Panc1 (cell line): ENCODE results near the gene SNU13. TPM values are rescaled to one million over a fixed set of nuclear protein-coding genes. Genes with fewer than 3 reads are reported as not detected.

Experiments used
- ATAC-seq: fragments of 200-7000 bp; cut with Tn5 transposase; 2 replicates; pipeline ENCODE4 v1.9.1; 2020; ENCODE audit warnings: mild to moderate bottlenecking, moderate library complexity
- BruUV-seq: library from RNA; stranded (reverse); fragments of 400-500 nt; replicated peaks from 2 replicates; lab custom pipeline; 2021; lab: Mats Ljungman, UMichigan
- CTCF ChIA-PET: fragments of 300-600 bp; sonication (Branson Sonifier 250); formaldehyde crosslinking; loops from one replicate; lab custom pipeline; 2022; ENCODE audit warnings: antibody characterized with exemption; lab: Charles Lee
- POLR2A ChIA-PET: fragments of 300-600 bp; sonication (Branson Sonifier 250); formaldehyde crosslinking; loops from one replicate; lab custom pipeline; 2022; ENCODE audit warnings: antibody characterized with exemption; lab: Charles Lee
- DNase-seq: peaks from one replicate; pipeline ENCODE4 v3.0.0-alpha.2; 2010; ENCODE audit warnings: low read depth, low spot score
- H3K27ac ChIP-seq: 2 replicates; pipeline ENCODE4 v1.5.1; 2011; ENCODE audit warnings: mild to moderate bottlenecking, low read length, inconsistent platforms
- H3K27me3 ChIP-seq: fragments of 200-500 bp; sonication (Bioruptor generic); 2 replicates; pipeline ENCODE4 v1.6.0; 2014; ENCODE audit warnings: low read length, inconsistent platforms; ENCODE audit not compliant: control insufficient read depth, insufficient read depth
- H3K36me3 ChIP-seq: fragments of 200-500 bp; sonication (Bioruptor generic); 2 replicates; pipeline ENCODE4 v1.5.1; 2014; ENCODE audit warnings: inconsistent platforms, mild to moderate bottlenecking, low read length, moderate library complexity; ENCODE audit not compliant: control insufficient read depth, insufficient read depth
- H3K4me1 ChIP-seq: 2 replicates; pipeline ENCODE4 v1.5.1; 2011; ENCODE audit warnings: inconsistent platforms, mild to moderate bottlenecking, low read length, moderate library complexity; ENCODE audit not compliant: control insufficient read depth, insufficient read depth
- H3K4me3 ChIP-seq, 2 experiments: 2 replicates each; pipeline ENCODE4 v1.5.1; 2011 to 2012; ENCODE audit warnings: low read depth in 2 of 2, low read length in 2 of 2, mild to moderate bottlenecking in 2 of 2, inconsistent platforms in 1 of 2, moderate library complexity in 1 of 2
- H3K9me3 ChIP-seq: fragments of 200-500 bp; sonication (Bioruptor generic); 2 replicates; pipeline ENCODE4 v1.5.1; 2014; ENCODE audit warnings: low read depth, mild to moderate bottlenecking, inconsistent platforms, low read length, moderate library complexity; ENCODE audit not compliant: control insufficient read depth, insufficient read depth
- CTCF ChIP-seq: fragments of 450-650 bp; IDR thresholded peaks from 2 replicates; pipeline ENCODE4 v1.5.1; 2017; ENCODE audit warnings: mild to moderate bottlenecking
- POLR2AphosphoS5 ChIP-seq: IDR thresholded peaks from 2 replicates; pipeline ENCODE4 v1.6.1; 2012; ENCODE audit warnings: mild to moderate bottlenecking, low read depth, low read length, moderate library complexity
- REST ChIP-seq, 2 experiments: IDR thresholded peaks; 2 replicates each; pipeline ENCODE4 v1.6.1; 2011 to 2012; ENCODE audit warnings: low read depth in 2 of 2, control low read depth in 1 of 2, low read length in 1 of 2, mild to moderate bottlenecking in 1 of 2, moderate library complexity in 1 of 2; ENCODE audit not compliant: insufficient read depth in 1 of 2
- SIN3A ChIP-seq: IDR thresholded peaks from 2 replicates; pipeline ENCODE4 v1.6.1; 2012; ENCODE audit warnings: low read depth, mild to moderate bottlenecking, low read length, moderate library complexity, borderline replicate concordance; ENCODE audit not compliant: insufficient read depth
- TCF7L2 ChIP-seq: IDR thresholded peaks from 2 replicates; pipeline ENCODE4 v1.6.1; 2011; ENCODE audit warnings: mild to moderate bottlenecking, low read depth, low read length, inconsistent platforms
- in situ Hi-C: cut with HindIII; loops from 2 replicates; pipeline ENCODE4 v1.10.0; 2016; ENCODE audit warnings: low sequenced_read_pairs, low pct_unique_long_range_greater_than_20kb
- intact Hi-C: fragments of 100-400 bp; cut with micrococcal nuclease; formaldehyde crosslinking; loops from one replicate; pipeline ENCODE4 v1.10.0; 2022; ENCODE audit not compliant: unreplicated experiment
- total RNA-seq: library from RNA; stranded (reverse); gene quantifications from one replicate; pipeline ENCODE4 v1.2.1, GENCODE V29; 2021; ENCODE audit not compliant: unreplicated experiment

The SNU13 gene
- total RNA-seq, 1 experiment from 2014 or later: 113 TPM

- Histone ChIP-seq H3K27ac (no peak overlapping the region), H3K27me3 (no peaks in the 10 kb centered on the region), H3K9me3 (no peaks in the 10 kb centered on the region), H3K4me1 (no peaks in the 10 kb centered on the region), H3K4me3 (no peak overlapping the region), H3K36me3 (no peaks in the 10 kb centered on the region)
- ChIA-PET CTCF (no interaction called here), POLR2A (no interaction called here)
- in situ Hi-C loops: no loop called here
- no peak for ATAC-seq
- no TSS peak for BruUV-seq
- TF ChIP-seq POLR2AphosphoS5 (no peak), TCF7L2 (no peak), REST (IDR thresholded peaks at IDR 0.05; ENCODE audit: insufficient read depth in 1 of 2, low read depth in 2 of 2, low read length in 1 of 2) (no peak), SIN3A (no peak), CTCF (no peak)
- intact Hi-C loops: no loop called here
- no peak for DNase-seq
These were observed 11.4 kb upstream of the SNU13 start for GRCh38 chr22:41700108-41700364.

- Histone ChIP-seq H3K4me3 (no peak within 1 kb of the TSS), H3K9me3 (no peaks in the 10 kb centered on the region), H3K4me1 (no peaks in the 10 kb centered on the region), H3K27ac (no peak within 1 kb of the TSS), H3K36me3 (no peaks in the 10 kb centered on the region), H3K27me3 (no peaks in the 10 kb centered on the region)
- ChIA-PET CTCF (interaction anchor here (0.6 kb wide), 1 partner anchor 19 kb away, joined by 4 read pairs; no protein-coding TSS in a partner anchor), POLR2A (interaction anchor here (0.6 kb wide), 1 partner anchor 46 kb away, joined by 5 read pairs; no protein-coding TSS in a partner anchor)
- in situ Hi-C loops (no loop called here), intact Hi-C loops (loop anchor here (5.0 to 10.0 kb wide), 2 partner anchors 155 to 243 kb away; no protein-coding TSS in a partner anchor)
- ATAC-seq (no peak), DNase-seq (no peak)
- no TSS peak for BruUV-seq
- no peak for TF ChIP-seq POLR2AphosphoS5
- no peak for TF ChIP-seq CTCF
- TF ChIP-seq TCF7L2: no peak
- no peak for TF ChIP-seq SIN3A
- TF ChIP-seq REST (IDR thresholded peaks at IDR 0.05; ENCODE audit: insufficient read depth in 1 of 2, low read depth in 2 of 2, low read length in 1 of 2): no peak
These were observed 10.8 kb upstream of the SNU13 start, which contains the start of gene MEI1 for GRCh38 chr22:41699264-41700107. TSS of gene MEI1 (plus strand) at chr22:41699503. CDS start at chr22:41699539, 36 bp downstream.
